Endodermal cell (in vitro differentiated cells): ENCODE data around the gene ADCK2. TPM values are rescaled to one million over a fixed set of nuclear protein-coding genes. Genes with fewer than 3 reads are reported as not detected.
"Not testable (repeated sequence)": the region's sequence is repeated elsewhere in the genome, so short reads cannot be mapped to it uniquely, and the experiment has no call there.

Source experiments
- DNase-seq: peaks from one replicate; pipeline ENCODE4 v3.0.0-alpha.2; 2017
- H3K27ac ChIP-seq: 2 replicates; pipeline ENCODE4 v1.5.1; 2013; ENCODE audit warnings: mild to moderate bottlenecking, low read depth, low read length, moderate library complexity
- H3K27me3 ChIP-seq: 2 replicates; pipeline ENCODE4 v1.6.1; 2013; ENCODE audit warnings: mild to moderate bottlenecking, low read length, moderate library complexity; ENCODE audit not compliant: insufficient read depth, control insufficient read depth, poor library complexity, severe bottlenecking
- H3K36me3 ChIP-seq: 2 replicates; pipeline ENCODE4 v1.7.0; 2013; ENCODE audit warnings: mild to moderate bottlenecking, low read length, moderate library complexity; ENCODE audit not compliant: control insufficient read depth, insufficient read depth
- H3K4me1 ChIP-seq: one replicate; pipeline ENCODE4 v1.7.0; 2013; ENCODE audit warnings: low read length; ENCODE audit not compliant: control insufficient read depth, insufficient read depth
- H3K4me3 ChIP-seq: 2 replicates; pipeline ENCODE4 v1.5.1; 2013; ENCODE audit warnings: mild to moderate bottlenecking, low read length, moderate library complexity
- H3K9ac ChIP-seq: 2 replicates; pipeline ENCODE4 v1.6.1; 2013; ENCODE audit warnings: mild to moderate bottlenecking, low read length, moderate library complexity; ENCODE audit not compliant: poor library complexity, severe bottlenecking; ENCODE audit errors: extremely low read depth
- H3K9me3 ChIP-seq: 2 replicates; pipeline ENCODE4 v1.6.1; 2013; ENCODE audit warnings: mild to moderate bottlenecking, low read length, moderate library complexity; ENCODE audit not compliant: control insufficient read depth
- H3K27ac Mint-ChIP-seq: 2 replicates; pipeline ENCODE4 v1.8.0; 2020; ENCODE audit warnings: mixed read lengths
- H3K27me3 Mint-ChIP-seq: 2 replicates; pipeline ENCODE4 v1.8.0; 2021; ENCODE audit warnings: mild to moderate bottlenecking, mixed read lengths; ENCODE audit not compliant: insufficient read depth
- H3K36me3 Mint-ChIP-seq: 2 replicates; pipeline ENCODE4 v1.8.0; 2020; ENCODE audit warnings: low read depth, mixed read lengths
- H3K4me1 Mint-ChIP-seq: 2 replicates; pipeline ENCODE4 v1.8.0; 2020; ENCODE audit warnings: mixed read lengths
- H3K4me3 Mint-ChIP-seq: 2 replicates; pipeline ENCODE4 v1.8.0; 2020; ENCODE audit warnings: mild to moderate bottlenecking, moderate library complexity, mixed read lengths
- H3K9me3 Mint-ChIP-seq: 2 replicates; pipeline ENCODE4 v1.8.0; 2020; ENCODE audit warnings: mild to moderate bottlenecking, mixed read lengths
- CTCF ChIP-seq: fragments of 200-600 bp; sonication (generic); conservative IDR thresholded peaks from 2 replicates; pipeline ENCODE4 v1.5.0; 2021; ENCODE audit warnings: antibody characterized with exemption, mild to moderate bottlenecking
- WGBS, 2 experiments: methylation state at CpG; one replicate each; pipeline versions ENCODE4 v1.1.5 to v1.1.7; 2013; ENCODE audit warnings: missing lambda C conversion rate in 2 of 2, mixed read lengths in 1 of 2; ENCODE audit not compliant: insufficient coverage in 1 of 2, insufficient read length in 1 of 2; 5-methylcytosine and 5-hydroxymethylcytosine counted together
- total RNA-seq, 2 donors: library from RNA; stranded (reverse); fragmentation: NEBNext Ultra II Directional in 1 of 2; extraction: Animal tissue kit (Norgen Biotek cat#: 25700) in 1 of 2; gene quantifications; 2 replicates in 1 of 2; 3 replicates in 1 of 2; pipeline ENCODE4 v1.2.1, GENCODE V29; 2021

The ADCK2 gene
- total RNA-seq, 2 donors from 2014 or later = 13.5 to 17.8 TPM

DNA sequence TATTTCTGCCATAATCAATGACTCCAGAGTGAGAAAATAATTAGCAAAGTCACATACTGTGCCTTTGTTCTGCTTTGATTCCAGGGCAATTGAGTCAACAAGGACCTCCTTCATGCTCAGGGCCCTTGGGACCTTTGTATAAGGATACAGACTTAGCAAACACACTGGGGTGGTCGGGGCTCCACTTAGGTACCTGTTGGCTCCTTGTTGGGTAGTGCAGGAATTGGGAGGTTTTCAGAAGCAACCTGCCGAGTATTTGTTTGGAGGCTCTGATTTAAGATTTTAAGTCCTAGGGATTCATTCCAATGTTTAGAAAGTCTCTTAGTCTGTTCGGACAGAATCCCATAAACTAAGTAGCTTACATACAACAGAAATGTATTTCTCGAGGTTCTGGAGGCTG lies 3.0 kb downstream of the ADCK2 start:
- Mint-ChIP-seq H3K4me1 (peaks cover 2% of the 10 kb centered on the region), H3K27me3 (peaks cover 4% of the 10 kb centered on the region), H3K27ac (no peak overlapping the region), H3K9me3 (no peaks in the 10 kb centered on the region), H3K36me3 (peaks cover 17% of the 10 kb centered on the region), H3K4me3 (no peak overlapping the region)
- no peak for DNase-seq
- Histone ChIP-seq H3K4me1 (peaks cover 2% of the 10 kb centered on the region), H3K36me3 (peaks cover 12% of the 10 kb centered on the region), H3K27ac (no peak overlapping the region), H3K4me3 (no peak overlapping the region), H3K9ac (no peak overlapping the region), H3K27me3 (no peaks in the 10 kb centered on the region), H3K9me3 (no peaks in the 10 kb centered on the region)
- no peak for TF ChIP-seq CTCF
- 92 to 94% methylated on average over 3 to 4 of the region's 4 CpGs for WGBS, 2 experiments

DNA sequence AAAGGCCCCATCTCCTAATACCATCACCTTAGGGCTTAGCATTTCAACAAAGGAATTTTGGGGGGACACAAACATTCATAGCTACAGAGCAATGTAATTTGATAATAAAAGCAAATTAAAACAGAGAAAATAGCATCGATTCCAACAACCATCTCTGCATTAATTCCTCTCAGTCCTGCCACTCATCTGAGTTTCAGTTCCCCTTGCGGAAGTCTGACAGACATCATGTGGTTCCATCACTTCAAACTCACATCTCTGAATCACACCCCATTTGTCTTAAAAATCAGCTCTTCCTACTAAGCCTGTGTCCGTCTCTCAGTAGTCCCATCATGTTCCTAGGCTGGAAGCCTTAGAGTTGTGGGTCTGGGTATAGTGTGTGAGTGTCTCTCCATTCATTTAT lies 3.6 kb downstream of the ADCK2 start:
- Histone ChIP-seq H3K27ac (no peak overlapping the region), H3K4me3 (no peak overlapping the region), H3K9me3 (no peaks in the 10 kb centered on the region), H3K27me3 (no peaks in the 10 kb centered on the region), H3K9ac (no peak overlapping the region), H3K4me1 (peaks cover 2% of the 10 kb centered on the region), H3K36me3 (peaks cover 16% of the 10 kb centered on the region)
- no peak overlapping the region for H3K27ac Mint-ChIP-seq
- H3K4me1 Mint-ChIP-seq = peaks cover 2% of the 10 kb centered on the region
- peaks cover 4% of the 10 kb centered on the region for H3K27me3 Mint-ChIP-seq
- TF ChIP-seq CTCF = no peak
- H3K4me3 Mint-ChIP-seq = no peak overlapping the region
- WGBS, 2 experiments = 96 to 100% methylated on average over 1 to 3 of the region's 3 CpGs
- H3K9me3 Mint-ChIP-seq = no peaks in the 10 kb centered on the region
- peaks cover 21% of the 10 kb centered on the region for H3K36me3 Mint-ChIP-seq
- DNase-seq = no peak

DNA sequence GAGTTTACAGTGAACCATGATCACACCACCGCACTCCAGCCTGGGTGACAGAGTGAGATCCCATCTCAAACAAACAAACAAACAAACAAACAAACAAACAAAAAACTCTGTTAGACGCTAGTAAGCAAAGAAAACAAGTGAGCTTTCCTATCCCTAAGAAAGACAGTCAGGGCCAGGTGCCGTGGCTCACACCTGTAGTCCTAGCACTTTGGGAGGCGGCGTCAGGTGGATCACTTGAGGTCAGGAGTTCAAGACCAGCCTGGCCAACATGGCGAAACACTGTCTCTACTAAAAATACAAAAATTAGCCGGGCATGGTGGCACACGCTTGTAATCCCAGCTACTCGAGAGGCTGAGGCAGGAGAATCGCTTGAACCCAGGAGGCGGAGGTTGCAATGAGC lies 4.2 kb downstream of the ADCK2 start:
- not testable (repeated sequence) for H3K9ac ChIP-seq, H3K4me1 Mint-ChIP-seq, H3K27ac ChIP-seq, H3K9me3 ChIP-seq, DNase-seq, H3K27ac Mint-ChIP-seq, H3K27me3 Mint-ChIP-seq, H3K4me1 ChIP-seq, H3K27me3 ChIP-seq, H3K9me3 Mint-ChIP-seq, H3K4me3 Mint-ChIP-seq, H3K4me3 ChIP-seq
- H3K36me3 Mint-ChIP-seq = peaks cover 21% of the 10 kb centered on the region
- 85 to 94% methylated on average over 7 to 11 of the region's 11 CpGs for WGBS, 2 experiments
- peaks cover 16% of the 10 kb centered on the region for H3K36me3 ChIP-seq

DNA sequence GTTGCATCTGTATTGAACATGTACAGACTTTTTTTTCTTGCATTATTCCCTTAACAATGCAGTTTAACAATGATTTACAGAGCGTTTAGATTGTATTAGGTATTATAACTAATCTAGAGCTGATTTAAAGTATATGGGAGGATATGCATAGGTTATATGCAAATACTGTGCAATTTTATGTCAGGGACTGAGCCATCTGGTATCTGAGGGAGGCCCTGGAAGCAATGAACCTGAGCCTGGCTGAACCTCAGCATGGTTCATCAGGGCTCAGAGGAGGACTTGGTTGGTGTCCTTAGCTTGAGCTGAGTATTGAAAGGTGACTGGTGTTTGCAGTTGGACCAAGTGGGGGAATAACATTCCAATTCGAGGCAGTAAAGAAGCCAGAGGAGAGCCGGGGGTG lies 4.8 kb downstream of the ADCK2 start:
- Histone ChIP-seq H3K36me3 (peaks cover 16% of the 10 kb centered on the region), H3K27ac (no peak overlapping the region), H3K9ac (no peak overlapping the region), H3K4me1 (peaks cover 2% of the 10 kb centered on the region), H3K27me3 (no peaks in the 10 kb centered on the region), H3K4me3 (no peak overlapping the region), H3K9me3 (no peaks in the 10 kb centered on the region)
- TF ChIP-seq CTCF = no peak
- Mint-ChIP-seq H3K36me3 (peaks cover 21% of the 10 kb centered on the region), H3K27me3 (peaks cover 4% of the 10 kb centered on the region), H3K27ac (no peak overlapping the region), H3K4me3 (no peak overlapping the region), H3K4me1 (peaks cover 2% of the 10 kb centered on the region), H3K9me3 (no peaks in the 10 kb centered on the region)
- no peak for DNase-seq
- WGBS, 2 experiments = 84% methylated on average over 3 of the region's 3 CpGs; no CpG with 5 or more reads in 1 of the 2 experiments
